HepG2 (cell line): Measurements from ENCODE around the gene GYS1. TPM values are rescaled to one million over a fixed set of nuclear protein-coding genes. Genes with fewer than 3 reads are reported as not detected.

Source experiments
- CAMTA2 ChIP-seq: sonication (generic); formaldehyde crosslinking; IDR thresholded peaks from 2 replicates; pipeline ENCODE4 v1.4.0; 2020; ENCODE audit warnings: mild to moderate bottlenecking, missing genetic modification reagents, borderline replicate concordance
- CTCF ChIP-seq: sonication (generic); formaldehyde crosslinking; IDR thresholded peaks from 2 replicates; pipeline ENCODE4 v1.5.0; 2020; ENCODE audit warnings: mild to moderate bottlenecking, missing genetic modification reagents, moderate library complexity
- JUNB ChIP-seq: sonication (generic); formaldehyde crosslinking; IDR thresholded peaks from 2 replicates; pipeline ENCODE4 v1.8.0; 2022; ENCODE audit warnings: missing genetic modification reagents, mild to moderate bottlenecking, borderline replicate concordance
- KLF15 ChIP-seq: sonication (generic); formaldehyde crosslinking; IDR thresholded peaks from 2 replicates; pipeline ENCODE4 v1.8.1; 2023; ENCODE audit warnings: borderline replicate concordance, mild to moderate bottlenecking, inconsistent platforms, missing genetic modification reagents, mixed read lengths
- MED8 ChIP-seq: sonication (generic); formaldehyde crosslinking; IDR thresholded peaks from 2 replicates; pipeline ENCODE4 v1.8.1; 2023; ENCODE audit warnings: mild to moderate bottlenecking, missing genetic modification reagents; ENCODE audit not compliant: insufficient replicate concordance
- MNT ChIP-seq: fragments of 450-650 bp; IDR thresholded peaks from 2 replicates; pipeline ENCODE4 v1.6.1; 2016
- MXD1 ChIP-seq: sonication (generic); formaldehyde crosslinking; IDR thresholded peaks from 2 replicates; pipeline ENCODE4 v1.4.0; 2020; ENCODE audit warnings: mild to moderate bottlenecking, missing genetic modification reagents
- MXD3 ChIP-seq: IDR thresholded peaks from 2 replicates; pipeline ENCODE4 v1.6.1; 2016; ENCODE audit warnings: mild to moderate bottlenecking, missing biosample characterization, missing genetic modification reagents
- PHF5A ChIP-seq: IDR thresholded peaks from one replicate; pipeline ENCODE4 v1.6.1; 2018; ENCODE audit warnings: low read depth, missing genetic modification reagents; ENCODE audit not compliant: unreplicated experiment
- RARG ChIP-seq: sonication (generic); formaldehyde crosslinking; IDR thresholded peaks from 2 replicates; pipeline ENCODE4 v1.4.0; 2020; ENCODE audit warnings: low read depth, mild to moderate bottlenecking, missing genetic modification reagents
- RCOR2 ChIP-seq: IDR thresholded peaks from 2 replicates; pipeline ENCODE4 v1.6.1; 2016; ENCODE audit warnings: missing biosample characterization, missing genetic modification reagents
- ZNF121 ChIP-seq: sonication (generic); formaldehyde crosslinking; IDR thresholded peaks from 2 replicates; pipeline ENCODE4 v1.5.0; 2020; ENCODE audit warnings: mild to moderate bottlenecking, missing genetic modification reagents
- ZNF143 ChIP-seq: sonication (generic); formaldehyde crosslinking; IDR thresholded peaks from 2 replicates; pipeline ENCODE4 v1.4.0; 2020; ENCODE audit warnings: missing genetic modification reagents
- ZNF275 ChIP-seq: sonication (generic); formaldehyde crosslinking; IDR thresholded peaks from 2 replicates; pipeline ENCODE4 v1.8.0; 2022; ENCODE audit warnings: missing genetic modification reagents, mild to moderate bottlenecking, inconsistent platforms, borderline replicate concordance
- ZNF503 ChIP-seq: sonication (generic); formaldehyde crosslinking; IDR thresholded peaks from 2 replicates; pipeline ENCODE4 v1.4.0; 2020; ENCODE audit warnings: missing genetic modification reagents
- ZNF512 ChIP-seq: sonication (generic); formaldehyde crosslinking; IDR thresholded peaks from 2 replicates; pipeline ENCODE4 v1.4.0; 2020; ENCODE audit warnings: mild to moderate bottlenecking, missing genetic modification reagents
- ZNF772 ChIP-seq: sonication (generic); formaldehyde crosslinking; IDR thresholded peaks from 2 replicates; pipeline ENCODE4 v1.5.0; 2020; ENCODE audit warnings: mild to moderate bottlenecking, missing genetic modification reagents
- ZNF788 ChIP-seq: sonication (generic); formaldehyde crosslinking; IDR thresholded peaks from 2 replicates; pipeline ENCODE4 v1.5.0; 2020; ENCODE audit warnings: mild to moderate bottlenecking, missing genetic modification reagents, borderline replicate concordance
- polyA plus RNA-seq, 8 experiments: library from polyadenylated mRNA; depleted of rRNA in 3 of 8; stranded (reverse) in 7 of 8; unstranded in 1 of 8; fragments of >200 nt; fragmentation: Illumina TruSeq in 4 of 8; extraction: Trizol in 4 of 8; gene quantifications; 2 replicates each; pipeline versions ENCODE4 v1.2.1 to v1.2.3, GENCODE V29; 2011 to 2016; ENCODE audit warnings: low read depth in 4 of 8, missing spikeins in 1 of 8, mixed read lengths in 1 of 8; ENCODE audit not compliant: insufficient read depth in 1 of 8
- total RNA-seq, 5 experiments: library from RNA; depleted of rRNA; stranded (reverse); fragments of >200 nt; fragmentation: Illumina TruSeq; extraction: Trizol; gene quantifications; 2 replicates each; pipeline ENCODE4 v1.2.3, GENCODE V29; 2016; ENCODE audit warnings: low read depth in 1 of 5

The GYS1 gene
- total and polyA plus RNA-seq, 2 of the 13 experiments (the other 11 are each of a cell fraction or from before 2014, with no cell fraction given), result 18.4 to 42.1 TPM

GRCh38 chr19:48967346-48968178 is 25.5 kb downstream of the GYS1 start (continued):
- peak; percentile 69; the same call in 1 of the 2 replicates for TF ChIP-seq ZNF503 (CRISPR knock-in tag)
- TF ChIP-seq ZNF772 (CRISPR knock-in tag), result 0 out of 2 replicates have a peak, but pooled peaks have one; percentile 22
- TF ChIP-seq MED8 (CRISPR knock-in tag), result peak; percentile 67
- TF ChIP-seq MXD3 (CRISPR knock-in tag), result no peak
- 0 out of 2 replicates have a peak, but pooled peaks have one; percentile 50 for TF ChIP-seq MXD1
- peak; percentile 13; the same call in 1 of the 2 replicates for TF ChIP-seq CTCF
- TF ChIP-seq ZNF275 (CRISPR knock-in tag), result 0 out of 2 replicates have a peak, but pooled peaks have one; percentile 56
- 0 out of 2 replicates have a peak, but pooled peaks have one; percentile 23 for TF ChIP-seq ZNF788 (CRISPR knock-in tag)
- peak; percentile 74 for TF ChIP-seq ZNF121 (CRISPR knock-in tag)
- TF ChIP-seq ZNF512 (CRISPR knock-in tag), result peak; percentile 42; the same call in 1 of the 2 replicates
- TF ChIP-seq JUNB (CRISPR knock-in tag), result 0 out of 2 replicates have a peak, but pooled peaks have one; percentile 22
- no peak; the same call in 1 of the 2 replicates for TF ChIP-seq KLF15 (CRISPR knock-in tag)
- TF ChIP-seq ZNF143 (CRISPR knock-in tag), result no peak; the same call in 1 of the 2 replicates
- peak; percentile 50 for TF ChIP-seq PHF5A (CRISPR knock-in tag)
- no peak for TF ChIP-seq RARG (CRISPR knock-in tag)
- no peak for TF ChIP-seq MNT
- TF ChIP-seq CAMTA2 (CRISPR knock-in tag), result 0 out of 2 replicates have a peak, but pooled peaks have one; percentile 34
- TF ChIP-seq RCOR2, result no peak
